Tibial artery (tissue), 4 donors: ENCODE measurements around the gene KLLN.

Experiments
- DNase-seq, 2 donors: peaks; one replicate each; pipeline ENCODE4 v3.0.0-alpha.2; 2019
- H3K27ac ChIP-seq, 2 donors: fragments of 200-600 bp; sonication (generic) in 1 of 2; 1 replicate in 1 of 2; 2 replicates in 1 of 2; pipeline ENCODE4 v1.5.1; 2018 to 2019; ENCODE audit warnings: mild to moderate bottlenecking in 1 of 2
- H3K27me3 ChIP-seq, 2 donors: fragments of 200-600 bp; sonication (generic) in 1 of 2; one replicate each; pipeline versions ENCODE4 v1.5.1 to v1.6.0; 2016 to 2019
- H3K36me3 ChIP-seq, 3 donors: fragments of 200-600 bp; sonication (generic) in 2 of 3; one replicate each; pipeline ENCODE4 v1.5.1; 2016 to 2019; ENCODE audit warnings: mild to moderate bottlenecking in 2 of 3
- H3K4me1 ChIP-seq, 4 donors: fragments of 200-600 bp; sonication (generic) in 2 of 4; 1 replicate in 3 of 4; 2 replicates in 1 of 4; pipeline ENCODE4 v1.5.1; 2016 to 2019
- H3K4me3 ChIP-seq, 2 donors: fragments of 200-600 bp; sonication (generic) in 1 of 2; 1 replicate in 1 of 2; 2 replicates in 1 of 2; pipeline ENCODE4 v1.5.1; 2018 to 2019; ENCODE audit warnings: mild to moderate bottlenecking in 2 of 2
- H3K9me3 ChIP-seq, 3 donors: fragments of 200-600 bp; sonication (generic) in 1 of 3; one replicate each; pipeline ENCODE4 v1.5.1; 2016 to 2019
- CTCF ChIP-seq, 2 experiments: fragments of 200-600 bp in 1 of 2; fragments of 450-650 bp in 1 of 2; IDR thresholded peaks; one replicate each; pipeline ENCODE4 v1.5.1; 2017 to 2019; ENCODE audit warnings: antibody characterized with exemption in 2 of 2, mild to moderate bottlenecking in 1 of 2, moderate library complexity in 1 of 2
- intact Hi-C: fragments of 100-400 bp; cut with DNase I; formaldehyde crosslinking; loops from one replicate; pipeline ENCODE4 v1.15.0; 2023; ENCODE audit warnings: low total_unique reads

The KLLN gene

GRCh38 chr10:87845624-87845998 lies 17.7 kb downstream of the KLLN start:
- TF ChIP-seq CTCF (IDR thresholded peaks at IDR 0.05): no peak
- intact Hi-C loops: no loop called here
- no peak for DNase-seq

GRCh38 chr10:87844837-87845623 lies 18.3 kb downstream of the KLLN start:
- DNase-seq: no peak
- Histone ChIP-seq H3K4me3 (no peak overlapping the region), H3K27me3 (no peaks in the 10 kb centered on the region), H3K36me3 (no peaks in the 10 kb centered on the region), H3K9me3 (no peaks in the 10 kb centered on the region), H3K4me1 (no peaks in the 10 kb centered on the region), H3K27ac (no peak overlapping the region)
- intact Hi-C loops: no loop called here
- TF ChIP-seq CTCF (IDR thresholded peaks at IDR 0.05): no peak

More at GRCh38 chr10:87845624-87845998, 17.7 kb downstream of the KLLN start:
- H3K27ac ChIP-seq: no peak overlapping the region
- H3K27me3 ChIP-seq: no peaks in the 10 kb centered on the region
- H3K36me3 ChIP-seq: no peaks in the 10 kb centered on the region
- no peak overlapping the region for H3K4me3 ChIP-seq
- H3K4me1 ChIP-seq: no peaks in the 10 kb centered on the region
- H3K9me3 ChIP-seq: no peaks in the 10 kb centered on the region

GRCh38 chr10:87843714-87844113 lies 19.6 kb downstream of the KLLN start:
- intact Hi-C loops: no loop called here
- Histone ChIP-seq H3K4me1 (no peaks in the 10 kb centered on the region), H3K27ac (no peak overlapping the region), H3K36me3 (no peaks in the 10 kb centered on the region), H3K27me3 (no peaks in the 10 kb centered on the region), H3K4me3 (no peak overlapping the region), H3K9me3 (no peaks in the 10 kb centered on the region)
- DNase-seq: no peak
- TF ChIP-seq CTCF (IDR thresholded peaks at IDR 0.05): no peak

- Histone ChIP-seq H3K27me3 (no peaks in the 10 kb centered on the region), H3K9me3 (no peaks in the 10 kb centered on the region), H3K4me1 (no peaks in the 10 kb centered on the region), H3K27ac (no peak overlapping the region), H3K4me3 (no peak overlapping the region), H3K36me3 (no peaks in the 10 kb centered on the region)
- TF ChIP-seq CTCF (IDR thresholded peaks at IDR 0.05): no peak
- DNase-seq: no peak
- intact Hi-C loops: no loop called here
Observed at GRCh38 chr10:87842776-87843497, 20.4 kb downstream of the KLLN start.

- no peak for TF ChIP-seq CTCF (IDR thresholded peaks at IDR 0.05)
- H3K36me3 ChIP-seq: no peaks in the 10 kb centered on the region
- DNase-seq: no peak
- no peaks in the 10 kb centered on the region for H3K27me3 ChIP-seq
- intact Hi-C loops: no loop called here
- H3K4me3 ChIP-seq: no peak overlapping the region
- no peaks in the 10 kb centered on the region for H3K4me1 ChIP-seq
- no peaks in the 10 kb centered on the region for H3K9me3 ChIP-seq
- H3K27ac ChIP-seq: no peak overlapping the region
Observed at GRCh38 chr10:87842220-87842641, 21.1 kb downstream of the KLLN start.
